Kasumi-1 (cell line): ENCODE results near the gene MYBPC3.

Experiments used
- DNase-seq, 2 experiments: peaks; one replicate each; lab custom pipeline; 2025; lab: John Stamatoyannopoulos, UW

Gene MYBPC3

DNA sequence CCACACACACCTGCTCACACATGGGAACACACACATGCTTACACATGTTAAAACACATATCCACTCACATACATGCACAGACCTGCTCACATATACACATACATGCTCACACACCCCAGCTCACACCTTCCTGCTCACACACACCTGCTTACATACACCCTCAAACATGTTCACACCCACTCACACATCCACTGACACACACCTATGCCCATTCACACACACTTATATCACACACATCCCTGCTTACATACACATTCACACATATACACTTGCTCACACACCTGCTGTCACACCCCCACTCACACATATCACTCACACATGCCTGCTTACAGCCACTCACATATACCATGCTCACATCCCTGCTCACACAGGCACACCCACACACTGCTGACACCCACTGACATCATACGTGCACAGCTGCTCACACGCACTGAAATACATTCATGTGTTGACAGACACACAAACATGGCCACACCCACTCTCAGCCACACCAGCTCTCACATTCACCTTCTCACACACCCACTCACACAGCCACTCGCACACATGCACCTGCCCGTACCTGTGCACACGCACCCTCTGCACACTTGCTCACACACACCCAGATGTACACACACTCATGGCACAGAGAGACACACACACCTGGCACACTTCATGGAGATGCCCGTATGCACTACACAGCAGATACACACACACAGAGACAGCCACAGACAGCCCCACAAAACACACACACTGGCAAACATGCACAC is 5.7 kb upstream of the MYBPC3 start:
- no peak for DNase-seq

DNA sequence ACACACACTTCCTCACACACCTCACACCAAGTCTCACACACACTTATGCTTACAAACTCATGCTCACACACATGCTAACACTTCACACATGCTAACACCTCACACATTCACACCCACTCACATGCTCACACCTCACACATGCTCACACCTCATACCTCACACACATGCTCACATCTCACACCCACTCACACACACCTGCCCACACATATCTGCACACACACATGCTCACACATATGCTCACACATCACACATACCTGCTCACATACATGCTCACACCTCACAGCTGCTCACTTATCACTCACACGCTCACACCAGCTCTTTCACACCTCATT is 4.5 kb upstream of the MYBPC3 start:
- no peak for DNase-seq

DNA sequence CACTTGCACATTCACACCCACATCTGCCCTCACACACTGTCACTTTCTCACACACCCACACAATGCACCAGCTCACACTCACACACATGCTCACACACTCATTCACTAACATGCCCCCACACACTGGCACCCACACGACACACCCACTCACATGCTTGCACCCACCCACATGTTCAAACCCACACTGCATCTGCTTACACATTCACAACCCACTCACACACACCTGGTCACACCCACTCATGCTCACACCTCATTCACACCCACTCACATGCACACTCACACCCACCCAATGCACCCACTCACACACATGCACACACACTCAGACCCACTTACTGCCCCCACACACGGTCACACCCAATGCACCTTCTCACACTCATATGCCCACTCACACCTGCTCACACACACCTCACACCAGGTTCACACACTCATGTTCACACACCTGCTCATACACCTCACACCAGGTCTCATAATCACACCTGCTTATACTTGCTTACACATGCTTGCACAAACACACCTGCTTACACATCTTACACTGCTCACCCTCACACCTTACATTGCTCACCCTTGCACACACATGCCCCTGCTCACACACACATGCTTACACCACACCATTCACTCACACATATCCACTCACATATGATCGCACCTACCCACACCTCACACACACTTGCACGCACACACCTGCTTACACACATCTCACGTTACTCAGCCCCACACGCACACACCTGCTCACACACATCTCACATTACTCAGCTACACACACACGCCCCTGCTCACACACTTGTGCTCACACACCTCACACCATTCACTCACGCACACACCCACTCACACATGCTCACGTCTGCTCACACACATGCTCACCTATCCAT is 3.9 kb upstream of the MYBPC3 start:
- DNase-seq = no peak

DNA sequence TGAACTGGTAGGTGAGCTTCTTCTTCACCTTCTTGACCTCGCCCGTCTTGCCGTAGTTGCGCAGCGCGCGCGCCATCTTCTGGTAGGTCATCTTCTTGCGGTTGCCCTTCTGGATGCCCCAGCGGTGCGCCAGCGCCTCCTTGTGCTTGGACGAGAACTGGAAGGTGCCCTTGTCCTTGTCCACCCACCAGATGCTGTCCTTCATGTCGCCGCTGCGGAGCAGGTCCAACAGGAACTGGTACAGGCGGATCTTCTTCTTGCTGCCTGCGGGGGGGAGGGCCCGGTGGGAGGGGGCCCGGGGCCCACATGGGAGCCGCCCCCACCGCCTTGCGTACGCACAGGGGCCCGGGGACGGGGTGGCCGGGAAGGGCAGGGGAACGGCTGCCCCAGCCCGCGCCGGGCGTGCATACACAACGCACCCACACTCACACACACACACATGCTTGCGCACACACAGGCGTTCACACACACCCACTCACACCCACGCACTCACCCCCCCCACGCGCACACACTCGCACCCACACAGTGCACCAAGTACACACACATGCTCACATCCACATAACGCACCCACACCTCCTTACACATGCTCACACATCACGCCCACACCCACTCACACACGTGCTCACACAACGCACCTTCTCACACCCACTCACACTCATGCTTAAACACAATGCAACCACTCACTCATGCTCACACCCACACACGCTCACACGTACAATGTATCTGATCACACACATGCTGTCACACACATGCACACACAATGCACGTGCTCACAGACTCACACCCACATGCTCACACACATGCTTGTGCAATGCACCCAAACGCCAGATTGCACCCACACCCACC is 3.0 kb upstream of the MYBPC3 start:
- peak in 1 of 2 experiments; percentile 11 for DNase-seq

DNA sequence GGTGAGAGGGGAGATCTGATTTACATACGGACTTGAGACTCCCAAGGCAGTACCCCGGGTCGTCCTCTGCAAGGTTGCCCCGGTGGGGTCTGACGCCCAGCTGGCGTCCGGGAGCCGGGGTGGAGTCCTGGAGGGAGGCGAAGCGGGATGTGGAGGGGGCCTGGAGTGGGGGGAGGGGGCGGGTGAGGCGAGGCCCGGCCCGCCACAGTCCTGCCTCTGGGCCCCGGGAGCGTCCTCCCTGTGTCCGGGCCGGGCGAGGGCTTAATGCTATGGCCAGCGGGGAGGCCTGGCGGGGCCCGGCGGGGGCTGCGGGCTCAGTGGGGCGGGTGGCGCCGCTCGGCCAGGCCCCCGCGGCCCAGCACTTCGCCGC is 2.4 kb upstream of the MYBPC3 start:
- no peak for DNase-seq

DNA sequence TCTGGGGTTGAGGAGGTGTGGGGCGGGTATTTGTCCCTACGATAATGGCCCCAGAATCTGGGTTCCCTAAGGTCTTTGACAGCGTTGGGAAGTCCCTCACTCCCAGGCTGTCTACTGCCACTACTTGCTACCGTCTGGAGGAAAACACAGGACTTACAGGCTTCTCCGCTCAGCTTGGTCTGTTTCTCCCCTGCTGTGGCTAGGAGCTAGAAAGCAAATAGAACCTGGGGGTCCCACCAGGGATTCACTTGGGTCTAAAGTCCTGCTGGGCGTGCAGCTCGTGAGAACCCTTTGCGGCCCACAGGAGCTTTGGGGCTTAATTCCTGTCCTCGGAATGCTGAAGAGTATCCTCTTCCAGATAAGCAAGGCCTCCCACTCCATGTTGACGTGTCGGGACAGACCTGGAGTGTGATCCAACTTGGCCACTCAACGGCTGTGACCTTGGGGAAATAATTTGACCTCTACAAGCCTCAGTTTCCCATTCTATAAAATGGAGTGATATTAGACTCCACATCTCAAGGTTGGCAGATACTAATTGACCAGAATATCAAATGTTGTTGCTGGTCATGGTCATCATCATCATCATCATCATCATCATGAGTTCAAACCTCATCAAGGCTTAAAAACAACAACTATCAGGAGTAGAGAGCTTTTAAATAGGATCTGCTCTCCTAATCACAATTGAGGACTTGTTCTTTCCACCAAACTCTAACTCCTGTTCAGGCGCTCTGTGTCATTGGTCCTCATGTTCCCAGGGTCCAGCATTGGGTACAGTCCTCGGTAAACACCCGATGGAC is 1.7 kb upstream of the MYBPC3 start:
- DNase-seq = no peak

DNA sequence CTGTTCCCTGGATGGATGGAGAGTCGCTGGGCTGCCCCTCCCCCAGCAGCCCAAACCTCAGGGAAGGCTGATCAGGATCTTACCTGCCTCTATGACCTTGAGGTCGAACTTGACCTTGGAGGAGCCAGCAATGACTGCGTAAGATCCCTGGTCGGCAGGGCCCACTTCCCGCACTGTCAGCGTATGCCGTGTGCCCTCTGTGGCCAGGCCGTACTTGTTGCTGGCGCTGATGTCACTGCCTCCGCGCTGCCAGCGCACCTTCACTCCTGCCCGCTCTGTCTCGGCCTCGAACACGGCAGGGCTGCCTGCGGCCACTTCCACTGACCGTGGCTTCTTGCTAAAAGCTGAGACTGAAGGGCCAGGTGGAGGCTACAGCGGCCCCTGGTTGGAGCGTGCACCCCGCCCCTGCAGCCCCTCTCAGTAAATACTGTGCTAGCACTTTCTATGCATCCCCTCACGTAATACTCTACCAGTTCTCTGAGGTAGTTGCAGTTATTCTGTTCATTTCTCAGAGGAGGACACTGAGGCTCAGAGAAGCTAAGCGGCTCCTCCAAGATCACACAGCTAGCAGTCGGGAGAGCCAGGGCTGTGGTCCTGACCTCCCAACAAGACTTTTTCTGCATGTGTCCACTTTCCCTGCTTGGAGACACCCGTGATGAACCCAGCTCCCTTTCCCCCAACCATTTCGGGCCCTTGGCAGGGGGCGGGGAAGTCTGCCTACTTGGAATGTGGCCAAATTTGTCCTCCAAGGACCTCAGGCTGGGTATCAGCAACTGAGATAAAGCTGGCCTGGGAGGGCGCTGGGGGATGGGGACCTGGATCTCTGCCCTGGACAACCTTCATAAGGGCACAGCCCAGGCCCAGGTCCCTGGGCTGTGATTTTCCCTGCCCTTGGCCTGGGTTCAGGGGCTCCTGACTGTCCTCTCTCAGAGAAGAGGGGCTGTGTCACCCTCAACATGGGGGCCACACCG is 1.1 kb downstream of the MYBPC3 start:
- DNase-seq = no peak

DNA sequence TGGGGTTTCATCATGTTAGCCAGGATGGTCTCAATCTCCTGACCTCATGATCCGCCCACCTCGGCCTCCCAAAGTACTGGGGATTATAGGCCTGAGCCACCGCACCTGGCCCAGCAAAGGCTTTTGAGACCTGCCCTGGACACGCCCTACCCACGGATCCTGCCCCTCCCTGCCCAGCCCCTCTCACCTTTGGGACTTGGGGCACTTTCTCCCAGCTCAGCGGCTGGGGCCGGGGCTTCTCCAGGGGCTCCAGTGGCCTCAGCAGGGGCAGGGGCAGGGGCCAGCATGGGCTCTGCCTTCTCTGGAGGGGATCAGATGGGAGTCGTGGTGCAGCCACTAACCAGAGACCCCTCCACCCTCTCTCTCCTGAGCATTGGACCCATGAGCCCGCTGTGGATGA is 2.2 kb downstream of the MYBPC3 start:
- DNase-seq = no peak

DNA sequence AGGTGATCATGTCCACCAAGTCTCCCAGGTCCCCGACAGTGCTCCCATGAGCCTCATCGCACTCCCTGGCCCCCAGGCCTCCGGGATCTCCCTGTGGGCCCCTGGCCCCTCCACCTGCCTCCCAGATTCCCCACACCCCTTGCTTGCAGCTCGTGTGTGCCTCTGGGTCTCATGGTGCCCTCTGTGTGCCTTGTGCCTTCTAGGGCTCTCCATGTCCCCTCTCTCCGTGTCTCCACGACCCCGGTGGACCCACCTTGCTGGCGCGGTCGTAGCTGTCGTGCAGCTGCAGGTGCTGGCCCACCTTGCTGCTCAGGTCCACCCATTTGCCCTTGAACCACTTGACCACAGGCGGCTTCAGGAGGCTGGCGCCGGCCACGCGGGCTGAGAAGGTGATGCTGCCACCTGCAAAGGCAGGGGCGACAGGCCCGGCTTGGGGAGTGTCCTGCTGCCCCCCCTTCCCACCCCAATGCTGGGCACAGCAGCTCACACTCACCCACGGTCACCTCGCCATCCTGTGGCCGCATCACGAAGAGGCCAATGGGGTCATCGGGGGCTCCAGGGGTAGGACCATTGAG is 2.9 kb downstream of the MYBPC3 start:
- DNase-seq = no peak

DNA sequence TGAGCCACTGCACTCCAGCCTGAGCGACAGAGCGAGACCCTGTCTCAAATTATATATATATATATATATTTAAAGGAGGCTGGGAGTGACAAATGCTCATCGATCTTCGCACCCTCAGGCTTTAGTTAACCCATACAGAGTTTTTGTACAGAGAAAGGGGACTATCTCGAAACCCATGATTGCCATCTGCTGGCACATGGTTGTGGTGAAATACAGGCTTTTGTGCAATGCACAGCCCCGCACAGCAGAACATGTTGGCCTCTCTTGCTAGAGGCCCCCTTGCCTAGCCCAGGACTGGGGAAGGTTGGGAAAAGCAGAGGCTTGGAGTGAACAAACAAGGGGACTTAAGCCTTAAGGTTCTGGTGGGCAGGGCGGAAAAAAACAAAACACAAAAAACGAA is 3.6 kb downstream of the MYBPC3 start:
- peak; percentile 43 to 73 for DNase-seq

DNA sequence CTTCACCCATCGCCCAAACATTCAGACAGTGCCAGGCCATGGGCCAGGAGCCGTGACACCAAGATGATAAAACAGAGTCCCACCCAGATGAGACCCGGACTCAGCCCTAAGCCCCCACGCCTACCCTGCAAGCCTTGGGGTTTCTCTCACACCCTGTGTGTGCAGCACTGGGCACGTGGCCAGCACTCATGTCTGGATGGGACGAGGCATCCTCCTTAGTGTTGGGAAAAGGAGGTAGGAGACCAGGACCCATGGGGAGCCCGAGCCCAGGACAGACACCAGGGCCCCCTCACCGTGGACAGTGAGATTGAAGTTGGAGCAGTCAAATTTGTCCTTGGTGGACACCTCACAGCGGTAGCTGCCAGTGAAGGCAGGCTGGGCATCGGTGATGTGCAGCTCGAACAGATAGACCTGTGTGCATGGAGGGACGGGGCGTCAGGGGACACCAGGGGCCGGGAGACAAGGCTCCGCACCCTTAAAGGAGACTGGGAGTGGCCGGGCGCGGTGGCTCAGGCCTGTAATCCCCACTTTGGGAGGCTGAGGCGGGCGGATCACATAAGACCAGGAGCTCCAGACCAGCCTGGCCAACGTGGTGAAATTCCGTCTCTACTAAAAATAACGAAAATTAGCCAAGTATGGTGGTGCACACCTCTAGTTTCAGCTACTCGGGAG is 4.2 kb downstream of the MYBPC3 start:
- DNase-seq = no peak

DNA sequence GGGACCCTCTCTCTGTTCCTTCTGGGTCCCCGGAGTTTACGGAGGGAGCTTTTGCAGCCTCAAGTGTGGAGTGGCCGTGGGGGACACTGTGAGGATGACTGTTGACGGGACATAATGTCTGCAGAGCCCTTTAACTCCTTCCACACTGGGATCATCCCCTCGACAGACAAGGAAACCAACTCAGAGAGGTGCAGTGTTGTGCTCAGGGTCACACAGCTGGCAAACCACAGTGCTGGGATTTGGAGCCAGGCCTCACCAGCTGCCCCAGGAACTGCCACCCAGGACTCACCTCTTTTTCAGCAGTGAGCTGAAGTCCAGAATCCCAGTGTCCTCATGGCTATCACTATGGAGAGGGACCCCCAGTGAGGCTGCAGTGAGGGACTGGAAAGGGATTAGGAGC is 5.4 kb downstream of the MYBPC3 start:
- DNase-seq = no peak

DNA sequence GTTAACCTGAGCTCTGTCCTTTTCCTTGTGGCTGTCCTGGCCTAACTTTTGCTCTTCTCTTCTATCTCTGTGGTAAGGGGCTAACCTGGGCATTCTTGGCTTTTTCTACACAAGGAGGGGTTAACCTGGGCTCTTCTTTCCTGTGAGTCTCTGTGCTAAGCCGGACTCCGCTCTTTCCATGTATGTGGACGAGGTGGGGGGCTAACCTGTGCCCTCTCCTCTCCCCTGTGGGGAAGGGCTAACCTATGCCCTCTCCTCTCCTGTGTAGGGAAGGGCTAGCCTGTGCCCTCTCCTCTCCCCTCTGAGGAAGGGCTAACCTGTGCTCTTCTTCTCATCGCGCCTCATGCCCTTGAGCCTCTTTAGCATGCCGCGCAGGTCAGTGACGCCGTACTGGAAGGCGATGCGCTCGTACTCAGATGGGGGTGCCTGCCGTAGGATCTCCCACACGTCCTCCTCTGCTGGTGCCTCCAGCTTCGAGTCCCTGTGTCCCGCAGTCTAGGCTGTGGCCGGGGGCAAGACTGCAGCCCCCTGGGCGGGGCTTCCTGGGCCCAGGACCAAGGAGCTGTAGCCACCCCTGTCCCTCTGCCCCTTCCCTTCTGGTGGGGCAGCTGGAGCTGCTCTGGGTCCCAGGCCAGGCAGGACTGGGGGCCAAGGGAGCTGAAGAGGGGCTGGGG is 6.5 kb downstream of the MYBPC3 start:
- DNase-seq = no peak

DNA sequence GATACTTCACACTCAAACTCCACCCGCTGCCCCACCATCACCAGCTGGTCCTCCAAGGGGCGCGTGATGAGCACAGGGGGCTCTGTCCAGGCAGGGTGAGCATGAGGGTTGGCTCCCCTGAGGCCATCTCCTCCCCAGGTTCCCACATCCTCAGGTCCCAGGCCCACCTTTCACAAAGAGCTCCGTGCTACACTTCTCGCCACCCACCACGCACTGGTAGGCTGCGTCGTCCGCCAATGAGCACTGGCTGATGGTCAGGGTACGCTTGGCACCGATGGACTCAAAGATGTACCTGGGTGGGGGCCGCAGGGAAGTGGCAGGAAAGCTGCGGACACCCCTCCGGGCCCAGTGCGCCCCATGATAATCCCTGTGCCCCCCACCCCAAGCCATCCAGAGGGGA is 9.6 kb downstream of the MYBPC3 start:
- no peak for DNase-seq

DNA sequence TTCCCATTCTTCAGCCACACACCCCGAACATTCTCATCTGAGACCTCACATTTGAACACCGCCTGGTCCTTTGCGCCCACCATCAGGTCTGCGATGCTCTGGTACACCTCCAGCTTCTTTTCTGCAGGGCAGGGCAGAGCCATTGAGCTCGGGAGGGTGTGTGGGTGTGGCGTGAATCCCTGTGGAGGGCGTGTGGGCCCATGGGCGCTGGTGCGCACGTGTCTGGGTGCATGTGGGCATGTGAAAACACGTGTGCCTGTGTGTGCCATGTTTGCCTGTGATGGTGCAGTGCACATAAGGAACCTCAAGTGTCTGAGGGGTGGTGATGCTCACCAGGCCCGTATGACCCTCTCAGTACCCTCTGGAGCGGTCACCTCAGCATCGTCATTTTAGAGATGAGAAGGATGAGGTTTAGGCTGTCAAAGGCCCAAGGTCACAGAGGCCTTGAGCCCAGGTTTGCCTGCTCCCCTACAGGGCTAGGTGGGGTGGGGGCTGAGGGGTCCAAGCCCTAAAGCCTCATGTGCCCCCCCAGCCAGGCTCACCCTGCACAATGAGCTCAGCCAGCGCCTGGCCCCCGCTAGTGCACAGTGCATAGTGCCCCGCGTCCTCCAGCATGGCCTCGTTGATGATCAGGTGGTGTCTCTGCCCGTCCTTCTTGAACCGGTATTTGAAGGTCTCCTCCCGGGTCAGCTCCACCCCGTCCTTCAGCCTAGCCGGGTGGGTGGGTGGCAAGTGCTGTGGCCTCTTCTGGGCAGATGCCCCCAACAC is 10.3 kb downstream of the MYBPC3 start:
- no peak for DNase-seq

DNA sequence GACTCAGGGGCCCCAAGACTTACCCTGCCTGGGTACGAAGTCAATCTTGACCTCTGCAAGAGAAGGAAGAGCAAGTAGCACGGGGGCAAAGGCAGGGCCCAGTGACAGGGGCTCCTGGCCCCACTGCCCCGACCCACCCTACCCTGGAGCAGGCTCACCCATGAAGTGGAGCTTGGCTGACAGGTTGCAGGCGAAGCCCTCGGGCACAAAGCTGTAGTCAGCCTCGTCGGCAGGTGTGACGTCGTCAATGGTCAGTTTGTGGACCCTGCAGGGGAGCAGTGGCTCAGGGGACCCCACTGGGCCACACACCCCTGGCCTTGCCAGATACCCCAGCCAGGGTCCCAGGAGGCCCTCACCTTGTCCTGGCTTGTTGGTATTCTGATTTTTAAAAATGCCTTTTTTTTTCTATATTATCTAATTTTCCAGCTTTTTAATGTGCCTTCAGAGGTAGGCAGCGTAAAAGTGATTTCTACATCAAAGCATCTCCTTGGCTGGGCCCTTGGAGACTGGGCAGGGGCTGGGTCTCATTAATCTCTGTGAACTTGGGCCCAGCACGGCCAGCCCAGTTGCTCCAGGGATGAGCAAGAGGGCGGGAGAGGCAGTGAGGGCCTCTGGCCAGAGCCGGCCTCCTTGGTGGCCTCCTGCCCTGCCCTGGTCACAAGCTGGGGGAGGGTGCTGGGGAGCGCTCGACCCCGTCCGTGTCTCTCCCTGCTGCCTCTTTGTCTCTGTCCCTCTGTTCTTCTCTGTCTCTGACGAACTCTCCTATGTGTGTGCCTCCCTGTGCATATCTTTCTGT is 11.3 kb downstream of the MYBPC3 start:
- DNase-seq = no peak

DNA sequence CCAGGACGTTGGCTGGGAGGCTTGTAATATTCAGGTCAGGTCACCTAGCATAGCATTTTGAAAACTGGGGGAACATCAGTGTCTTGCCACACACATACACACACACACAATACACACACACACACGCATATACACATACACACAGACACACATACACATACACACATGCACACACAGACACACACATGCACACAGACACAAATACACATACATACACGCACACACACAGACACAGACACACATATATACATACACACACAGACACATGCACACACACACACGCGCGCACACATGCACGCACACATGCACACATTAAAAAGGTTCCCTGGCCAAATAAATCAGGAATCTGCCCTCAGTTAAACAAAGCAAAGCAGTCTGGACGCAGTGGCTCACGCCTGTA is 12.5 kb downstream of the MYBPC3 start:
- DNase-seq = no peak
